Measurements from ENCODE around the gene OVAAL.

GRCh38 chr1:180586671-180587155, 27.9 kb downstream of the OVAAL start:
- no peak for TF ChIP-seq CTCF (IDR thresholded peaks at IDR 0.05; ENCODE audit: control extremely low read depth in 1 of 3, insufficient read depth in 1 of 3, low read depth in 1 of 3, low read length in 3 of 3)
- TF ChIP-seq HDAC6 (IDR thresholded peaks at IDR 0.05; ENCODE audit: low read depth, low read length): no peak
- TF ChIP-seq SUZ12 (IDR thresholded peaks at IDR 0.05; ENCODE audit: low read length): no peak
- no peak for TF ChIP-seq RAD21 (IDR thresholded peaks at IDR 0.05 in 1 of 2, conservative IDR thresholded peaks at IDR 0.05 in 1 of 2; ENCODE audit: low read depth in 2 of 2, low read length in 2 of 2)
- TF ChIP-seq SP4 (IDR thresholded peaks at IDR 0.05; ENCODE audit: low read length): no peak
- TF ChIP-seq BRCA1 (IDR thresholded peaks at IDR 0.05; ENCODE audit: low read depth, low read length): no peak
- TF ChIP-seq SIN3A (conservative IDR thresholded peaks at IDR 0.05 in 1 of 2, IDR thresholded peaks at IDR 0.05 in 1 of 2; ENCODE audit: low read depth in 1 of 2, low read length in 2 of 2): no peak
- TF ChIP-seq JUND (IDR thresholded peaks at IDR 0.05; ENCODE audit: low read length): no peak
- no peak for TF ChIP-seq EP300 (IDR thresholded peaks at IDR 0.05; ENCODE audit: borderline replicate concordance in 1 of 2, low read depth in 2 of 2, low read length in 2 of 2)
- no peak for TF ChIP-seq NRF1 (IDR thresholded peaks at IDR 0.05; ENCODE audit: low read depth, low read length)
